ENCODE measurements around the gene GNAI2. TPM values are rescaled to one million over a fixed set of nuclear protein-coding genes. Genes with fewer than 3 reads are reported as not detected.

Gene GNAI2
- total RNA-seq, 1 experiment from 2014 or later: 185 TPM

GRCh38 chr3:50299929-50300680 lies 64.1 kb downstream of the GNAI2 start (continued):
- no peak for TF ChIP-seq ZNF396 (CRISPR knock-in tag; IDR thresholded peaks at IDR 0.05; ENCODE audit: borderline replicate concordance)

- Mint-ChIP-seq H3K27ac (peak overlapping the region; percentile 82; the same call in 1 of the 2 replicates), H3K9me3 (peaks cover 7% of the 10 kb centered on the region; the same call in 1 of the 2 replicates), H3K36me3 (0 out of 2 replicates have a peak, but pooled peaks cover 4% of the 10 kb centered on the region), H3K4me3 (0 out of 2 replicates have a peak overlapping the region, but pooled peaks have one; percentile 97), H3K4me1 (peaks cover 22% of the 10 kb centered on the region), H3K27me3 (ENCODE audit: low read depth) (no peaks in the 10 kb centered on the region; the same call in 1 of the 2 replicates)
- no peak for TF ChIP-seq ELF4 (CRISPR knock-in tag; IDR thresholded peaks at IDR 0.05; ENCODE audit: low read depth)
- TF ChIP-seq OVOL2 (CRISPR knock-in tag; IDR thresholded peaks at IDR 0.05; ENCODE audit: borderline replicate concordance): no peak
- TF ChIP-seq KAT7 (CRISPR knock-in tag; IDR thresholded peaks at IDR 0.05; ENCODE audit: borderline replicate concordance): no peak
- no peak for TF ChIP-seq TEAD1 (CRISPR knock-in tag; IDR thresholded peaks at IDR 0.05)
- no peak for TF ChIP-seq NFYB (CRISPR knock-in tag; conservative IDR thresholded peaks at IDR 0.05; ENCODE audit: low read depth)
- TF ChIP-seq EMX1 (CRISPR knock-in tag; IDR thresholded peaks at IDR 0.05): no peak
- TF ChIP-seq TEAD4 (CRISPR knock-in tag; IDR thresholded peaks at IDR 0.05): no peak
- ChIA-PET CTCF (interaction anchor here (0.7 to 5.9 kb wide), 4 partner anchors 14 to 50 kb away, joined by 3 to 95 read pairs (median 4); partner anchors contain the start of genes CYB561D2, HYAL2 and NPRL2), POLR2A (no interaction called here)
- ATAC-seq (no peak), DNase-seq (ENCODE audit: low spot score) (no peak)
Measured at GRCh38 chr3:50300681-50301254, 64.8 kb downstream of the GNAI2 start.

- Mint-ChIP-seq H3K4me3 (no peak overlapping the region), H3K9me3 (peaks cover 10% of the 10 kb centered on the region; the same call in 1 of the 2 replicates), H3K36me3 (0 out of 2 replicates have a peak, but pooled peaks cover 4% of the 10 kb centered on the region), H3K27ac (peak overlapping the region; percentile 36; the same call in 1 of the 2 replicates), H3K4me1 (peaks cover 22% of the 10 kb centered on the region), H3K27me3 (ENCODE audit: low read depth) (no peaks in the 10 kb centered on the region; the same call in 1 of the 2 replicates)
- ChIA-PET POLR2A (interaction anchor here (1.4 kb wide), 1 partner anchor 25 kb away, joined by 3 read pairs; the partner anchor contains the start of gene TUSC2), CTCF (interaction anchor here (1.1 to 5.9 kb wide), 12 partner anchors 13 to 108 kb away, joined by 3 to 95 read pairs (median 6); partner anchors contain the start of genes HYAL2, RASSF1 and TUSC2)
- TF ChIP-seq SMAD3 (CRISPR knock-in tag; IDR thresholded peaks at IDR 0.05; ENCODE audit: borderline replicate concordance) (no peak), MYBL2 (CRISPR knock-in tag; IDR thresholded peaks at IDR 0.05) (no peak), ZNF416 (CRISPR knock-in tag; IDR thresholded peaks at IDR 0.05) (no peak), NR1H2 (CRISPR knock-in tag; IDR thresholded peaks at IDR 0.05) (no peak), SP1 (CRISPR knock-in tag; conservative IDR thresholded peaks at IDR 0.05) (no peak), ELF4 (CRISPR knock-in tag; IDR thresholded peaks at IDR 0.05; ENCODE audit: low read depth) (no peak), ESRRA (CRISPR knock-in tag; IDR thresholded peaks at IDR 0.05; ENCODE audit: borderline replicate concordance) (no peak), ZNF121 (CRISPR knock-in tag; IDR thresholded peaks at IDR 0.05) (no peak), HMGA2 (CRISPR knock-in tag; IDR thresholded peaks at IDR 0.05) (no peak), NR2C2 (CRISPR knock-in tag; IDR thresholded peaks at IDR 0.05) (no peak), ATF6 (CRISPR knock-in tag; IDR thresholded peaks at IDR 0.05) (no peak), GTF2I (CRISPR knock-in tag; conservative IDR thresholded peaks at IDR 0.05) (no peak), SOX15 (CRISPR knock-in tag; IDR thresholded peaks at IDR 0.05) (no peak)
- TF ChIP-seq, protein P1, sequence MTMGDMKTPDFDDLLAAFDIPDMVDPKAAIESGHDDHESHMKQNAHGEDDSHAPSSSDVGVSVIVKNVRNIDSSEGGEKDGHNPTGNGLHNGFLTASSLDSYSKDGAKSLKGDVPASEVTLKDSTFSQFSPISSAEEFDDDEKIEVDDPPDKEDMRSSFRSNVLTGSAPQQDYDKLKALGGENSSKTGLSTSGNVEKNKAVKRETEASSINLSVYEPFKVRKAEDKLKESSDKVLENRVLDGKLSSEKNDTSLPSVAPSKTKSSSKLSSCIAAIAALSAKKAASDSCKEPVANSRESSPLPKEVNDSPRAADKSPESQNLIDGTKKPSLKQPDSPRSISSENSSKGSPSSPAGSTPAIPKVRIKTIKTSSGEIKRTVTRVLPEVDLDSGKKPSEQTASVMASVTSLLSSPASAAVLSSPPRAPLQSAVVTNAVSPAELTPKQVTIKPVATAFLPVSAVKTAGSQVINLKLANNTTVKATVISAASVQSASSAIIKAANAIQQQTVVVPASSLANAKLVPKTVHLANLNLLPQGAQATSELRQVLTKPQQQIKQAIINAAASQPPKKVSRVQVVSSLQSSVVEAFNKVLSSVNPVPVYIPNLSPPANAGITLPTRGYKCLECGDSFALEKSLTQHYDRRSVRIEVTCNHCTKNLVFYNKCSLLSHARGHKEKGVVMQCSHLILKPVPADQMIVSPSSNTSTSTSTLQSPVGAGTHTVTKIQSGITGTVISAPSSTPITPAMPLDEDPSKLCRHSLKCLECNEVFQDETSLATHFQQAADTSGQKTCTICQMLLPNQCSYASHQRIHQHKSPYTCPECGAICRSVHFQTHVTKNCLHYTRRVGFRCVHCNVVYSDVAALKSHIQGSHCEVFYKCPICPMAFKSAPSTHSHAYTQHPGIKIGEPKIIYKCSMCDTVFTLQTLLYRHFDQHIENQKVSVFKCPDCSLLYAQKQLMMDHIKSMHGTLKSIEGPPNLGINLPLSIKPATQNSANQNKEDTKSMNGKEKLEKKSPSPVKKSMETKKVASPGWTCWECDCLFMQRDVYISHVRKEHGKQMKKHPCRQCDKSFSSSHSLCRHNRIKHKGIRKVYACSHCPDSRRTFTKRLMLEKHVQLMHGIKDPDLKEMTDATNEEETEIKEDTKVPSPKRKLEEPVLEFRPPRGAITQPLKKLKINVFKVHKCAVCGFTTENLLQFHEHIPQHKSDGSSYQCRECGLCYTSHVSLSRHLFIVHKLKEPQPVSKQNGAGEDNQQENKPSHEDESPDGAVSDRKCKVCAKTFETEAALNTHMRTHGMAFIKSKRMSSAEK (CRISPR knock-in tag; IDR thresholded peaks at IDR 0.05; ENCODE audit: borderline replicate concordance): no peak
- TF ChIP-seq, protein P2, sequence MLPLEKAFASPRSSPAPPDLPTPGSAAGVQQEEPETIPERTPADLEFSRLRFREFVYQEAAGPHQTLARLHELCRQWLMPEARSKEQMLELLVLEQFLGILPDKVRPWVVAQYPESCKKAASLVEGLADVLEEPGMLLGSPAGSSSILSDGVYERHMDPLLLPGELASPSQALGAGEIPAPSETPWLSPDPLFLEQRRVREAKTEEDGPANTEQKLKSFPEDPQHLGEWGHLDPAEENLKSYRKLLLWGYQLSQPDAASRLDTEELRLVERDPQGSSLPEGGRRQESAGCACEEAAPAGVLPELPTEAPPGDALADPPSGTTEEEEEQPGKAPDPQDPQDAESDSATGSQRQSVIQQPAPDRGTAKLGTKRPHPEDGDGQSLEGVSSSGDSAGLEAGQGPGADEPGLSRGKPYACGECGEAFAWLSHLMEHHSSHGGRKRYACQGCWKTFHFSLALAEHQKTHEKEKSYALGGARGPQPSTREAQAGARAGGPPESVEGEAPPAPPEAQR (CRISPR knock-in tag; IDR thresholded peaks at IDR 0.05): no peak
- TF ChIP-seq, protein P3, sequence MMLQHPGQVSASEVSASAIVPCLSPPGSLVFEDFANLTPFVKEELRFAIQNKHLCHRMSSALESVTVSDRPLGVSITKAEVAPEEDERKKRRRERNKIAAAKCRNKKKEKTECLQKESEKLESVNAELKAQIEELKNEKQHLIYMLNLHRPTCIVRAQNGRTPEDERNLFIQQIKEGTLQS (CRISPR knock-in tag; conservative IDR thresholded peaks at IDR 0.05): no peak
- ATAC-seq (no peak), DNase-seq (ENCODE audit: low spot score) (no peak)
Measured at GRCh38 chr3:50302095-50303012, 66.3 kb downstream of the GNAI2 start.

Measured in WTC11 (cell line).